Ishikawa (cell line): Measurements from ENCODE around the gene TBC1D12.

ENCODE experiments used
- EP300 ChIP-seq: IDR thresholded peaks from 2 replicates; pipeline ENCODE4 v1.6.1; 2012; ENCODE audit warnings: borderline replicate concordance
- TCF12 ChIP-seq: IDR thresholded peaks from 2 replicates; pipeline ENCODE4 v1.6.1; 2012; ENCODE audit warnings: low read depth

GRCh38 chr10:94398762-94399161 is 3.6 kb upstream of the TBC1D12 start:
- TF ChIP-seq TCF12 (no peak), EP300 (no peak)
